ENCODE data around the gene STEAP1B.

Gene STEAP1B

GRCh38 chr7:22419488-22419887 is 80.5 kb downstream of the STEAP1B start:
- no CpG with 5 or more reads among the region's 7 CpGs for WGBS (ENCODE audit: insufficient coverage, insufficient read length)
- no peaks in the 10 kb centered on the region for H3K27me3 ChIP-seq (ENCODE audit: control insufficient read depth, insufficient read depth, low read length)
- DNase-seq (ENCODE audit: low read depth, low spot score) = no peak

GRCh38 chr7:22418251-22419046 is 81.5 kb downstream of the STEAP1B start:
- no peaks in the 10 kb centered on the region; the same call in 1 of the 2 replicates for H3K27me3 ChIP-seq (ENCODE audit: control insufficient read depth, insufficient read depth, low read length)

More at GRCh38 chr7:22419488-22419887, 80.5 kb downstream of the STEAP1B start:
- H3K36me3 ChIP-seq (ENCODE audit: control insufficient read depth, insufficient read depth, low read length) = no peaks in the 10 kb centered on the region
- H3K4me1 ChIP-seq (ENCODE audit: control insufficient read depth, insufficient read depth, low read length) = no peaks in the 10 kb centered on the region
- H3K27ac ChIP-seq (ENCODE audit: low read length) = no peak overlapping the region
- no peaks in the 10 kb centered on the region for H3K9me3 ChIP-seq (ENCODE audit: control insufficient read depth, insufficient read depth, low read length)
- H3K4me3 ChIP-seq (ENCODE audit: low read length) = no peak overlapping the region

GRCh38 chr7:22417841-22418240 is 82.1 kb downstream of the STEAP1B start:
- H3K4me1 ChIP-seq (ENCODE audit: control insufficient read depth, insufficient read depth, low read length) = no peaks in the 10 kb centered on the region
- WGBS (ENCODE audit: insufficient coverage, insufficient read length) = no CpG with 5 or more reads among the region's 5 CpGs
- H3K9me3 ChIP-seq (ENCODE audit: control insufficient read depth, insufficient read depth, low read length) = no peaks in the 10 kb centered on the region
- H3K4me3 ChIP-seq (ENCODE audit: low read length) = no peak overlapping the region
- DNase-seq (ENCODE audit: low read depth, low spot score) = no peak
- H3K36me3 ChIP-seq (ENCODE audit: control insufficient read depth, insufficient read depth, low read length) = no peaks in the 10 kb centered on the region
- H3K27ac ChIP-seq (ENCODE audit: low read length) = no peak overlapping the region
- no peaks in the 10 kb centered on the region; the same call in 1 of the 2 replicates for H3K27me3 ChIP-seq (ENCODE audit: control insufficient read depth, insufficient read depth, low read length)

More at GRCh38 chr7:22418251-22419046, 81.5 kb downstream of the STEAP1B start:
- no peaks in the 10 kb centered on the region for H3K4me1 ChIP-seq (ENCODE audit: control insufficient read depth, insufficient read depth, low read length)
- H3K36me3 ChIP-seq (ENCODE audit: control insufficient read depth, insufficient read depth, low read length) = no peaks in the 10 kb centered on the region
- no CpG with 5 or more reads among the region's 6 CpGs for WGBS (ENCODE audit: insufficient coverage, insufficient read length)
- H3K27ac ChIP-seq (ENCODE audit: low read length) = no peak overlapping the region
- H3K9me3 ChIP-seq (ENCODE audit: control insufficient read depth, insufficient read depth, low read length) = no peaks in the 10 kb centered on the region
- no peak for DNase-seq (ENCODE audit: low read depth, low spot score)
- H3K4me3 ChIP-seq (ENCODE audit: low read length) = no peak overlapping the region

- Histone ChIP-seq H3K27ac (ENCODE audit: low read length) (no peak overlapping the region), H3K27me3 (ENCODE audit: control insufficient read depth, insufficient read depth, low read length) (no peaks in the 10 kb centered on the region; the same call in 1 of the 2 replicates), H3K4me3 (ENCODE audit: low read length) (no peak overlapping the region), H3K9me3 (ENCODE audit: control insufficient read depth, insufficient read depth, low read length) (no peaks in the 10 kb centered on the region), H3K4me1 (ENCODE audit: control insufficient read depth, insufficient read depth, low read length) (no peaks in the 10 kb centered on the region), H3K36me3 (ENCODE audit: control insufficient read depth, insufficient read depth, low read length) (no peaks in the 10 kb centered on the region)
- WGBS (ENCODE audit: insufficient coverage, insufficient read length) = no CpG with 5 or more reads among the region's 2 CpGs
- no peak for DNase-seq (ENCODE audit: low read depth, low spot score)
Observed at GRCh38 chr7:22417349-22417748, 82.6 kb downstream of the STEAP1B start.

- no CpG with 5 or more reads among the region's 2 CpGs for WGBS (ENCODE audit: insufficient coverage, insufficient read length)
- no peaks in the 10 kb centered on the region; the same call in 1 of the 2 replicates for H3K27me3 ChIP-seq (ENCODE audit: control insufficient read depth, insufficient read depth, low read length)
Observed at GRCh38 chr7:22414424-22414823, 85.6 kb downstream of the STEAP1B start.

GRCh38 chr7:22413211-22413610 is 86.8 kb downstream of the STEAP1B start:
- no peaks in the 10 kb centered on the region for H3K9me3 ChIP-seq (ENCODE audit: control insufficient read depth, insufficient read depth, low read length)
- H3K36me3 ChIP-seq (ENCODE audit: control insufficient read depth, insufficient read depth, low read length) = no peaks in the 10 kb centered on the region
- DNase-seq (ENCODE audit: low read depth, low spot score) = no peak
- H3K27me3 ChIP-seq (ENCODE audit: control insufficient read depth, insufficient read depth, low read length) = no peaks in the 10 kb centered on the region; the same call in 1 of the 2 replicates
- 0 out of 2 replicates have a peak, but pooled peaks cover 1% of the 10 kb centered on the region for H3K4me1 ChIP-seq (ENCODE audit: control insufficient read depth, insufficient read depth, low read length)
- no peak overlapping the region for H3K27ac ChIP-seq (ENCODE audit: low read length)
- H3K4me3 ChIP-seq (ENCODE audit: low read length) = no peak overlapping the region
- no CpG with 5 or more reads among the region's 2 CpGs for WGBS (ENCODE audit: insufficient coverage, insufficient read length)

More at GRCh38 chr7:22414424-22414823, 85.6 kb downstream of the STEAP1B start:
- no peak for DNase-seq (ENCODE audit: low read depth, low spot score)
- H3K4me1 ChIP-seq (ENCODE audit: control insufficient read depth, insufficient read depth, low read length) = 0 out of 2 replicates have a peak, but pooled peaks cover 1% of the 10 kb centered on the region
- H3K27ac ChIP-seq (ENCODE audit: low read length) = no peak overlapping the region
- no peaks in the 10 kb centered on the region for H3K36me3 ChIP-seq (ENCODE audit: control insufficient read depth, insufficient read depth, low read length)
- no peaks in the 10 kb centered on the region for H3K9me3 ChIP-seq (ENCODE audit: control insufficient read depth, insufficient read depth, low read length)
- H3K4me3 ChIP-seq (ENCODE audit: low read length) = no peak overlapping the region

- H3K27me3 ChIP-seq (ENCODE audit: control insufficient read depth, insufficient read depth, low read length) = no peaks in the 10 kb centered on the region; the same call in 1 of the 2 replicates
- H3K27ac ChIP-seq (ENCODE audit: low read length) = no peak overlapping the region
- no peak for DNase-seq (ENCODE audit: low read depth, low spot score)
- H3K4me3 ChIP-seq (ENCODE audit: low read length) = no peak overlapping the region
- no CpG with 5 or more reads among the region's 4 CpGs for WGBS (ENCODE audit: insufficient coverage, insufficient read length)
- no peaks in the 10 kb centered on the region for H3K36me3 ChIP-seq (ENCODE audit: control insufficient read depth, insufficient read depth, low read length)
- 0 out of 2 replicates have a peak, but pooled peaks cover 1% of the 10 kb centered on the region for H3K4me1 ChIP-seq (ENCODE audit: control insufficient read depth, insufficient read depth, low read length)
- no peaks in the 10 kb centered on the region for H3K9me3 ChIP-seq (ENCODE audit: control insufficient read depth, insufficient read depth, low read length)
Observed at GRCh38 chr7:22411977-22412693, 87.9 kb downstream of the STEAP1B start.

GRCh38 chr7:22406715-22407114 is 93.3 kb downstream of the STEAP1B start:
- no CpG with 5 or more reads among the region's 4 CpGs for WGBS (ENCODE audit: insufficient coverage, insufficient read length)
- Histone ChIP-seq H3K9me3 (ENCODE audit: control insufficient read depth, insufficient read depth, low read length) (no peaks in the 10 kb centered on the region), H3K4me3 (ENCODE audit: low read length) (no peak overlapping the region), H3K4me1 (ENCODE audit: control insufficient read depth, insufficient read depth, low read length) (0 out of 2 replicates have a peak, but pooled peaks cover 1% of the 10 kb centered on the region), H3K36me3 (ENCODE audit: control insufficient read depth, insufficient read depth, low read length) (no peaks in the 10 kb centered on the region), H3K27ac (ENCODE audit: low read length) (no peak overlapping the region), H3K27me3 (ENCODE audit: control insufficient read depth, insufficient read depth, low read length) (no peaks in the 10 kb centered on the region)
- no peak for DNase-seq (ENCODE audit: low read depth, low spot score)

GRCh38 chr7:22404421-22405023 is 95.5 kb downstream of the STEAP1B start:
- Histone ChIP-seq H3K27ac (ENCODE audit: low read length) (no peak overlapping the region), H3K9me3 (ENCODE audit: control insufficient read depth, insufficient read depth, low read length) (no peaks in the 10 kb centered on the region), H3K27me3 (ENCODE audit: control insufficient read depth, insufficient read depth, low read length) (no peaks in the 10 kb centered on the region), H3K36me3 (ENCODE audit: control insufficient read depth, insufficient read depth, low read length) (no peaks in the 10 kb centered on the region), H3K4me3 (ENCODE audit: low read length) (no peak overlapping the region), H3K4me1 (ENCODE audit: control insufficient read depth, insufficient read depth, low read length) (no peaks in the 10 kb centered on the region)
- no peak for DNase-seq (ENCODE audit: low read depth, low spot score)
- no CpG with 5 or more reads among the region's 3 CpGs for WGBS (ENCODE audit: insufficient coverage, insufficient read length)

- Histone ChIP-seq H3K27ac (ENCODE audit: low read length) (no peak overlapping the region), H3K9me3 (ENCODE audit: control insufficient read depth, insufficient read depth, low read length) (no peaks in the 10 kb centered on the region), H3K4me3 (ENCODE audit: low read length) (no peak overlapping the region), H3K4me1 (ENCODE audit: control insufficient read depth, insufficient read depth, low read length) (no peaks in the 10 kb centered on the region), H3K36me3 (ENCODE audit: control insufficient read depth, insufficient read depth, low read length) (no peaks in the 10 kb centered on the region), H3K27me3 (ENCODE audit: control insufficient read depth, insufficient read depth, low read length) (no peaks in the 10 kb centered on the region)
- no CpG with 5 or more reads among the region's 2 CpGs for WGBS (ENCODE audit: insufficient coverage, insufficient read length)
- no peak for DNase-seq (ENCODE audit: low read depth, low spot score)
Observed at GRCh38 chr7:22403344-22403743, 96.6 kb downstream of the STEAP1B start.

Data from iPS DF 6.9 (cell line).